WERI-Rb-1 (cell line): ENCODE results near the gene DEPP1.

Source experiments
- DNase-seq: peaks from one replicate; pipeline ENCODE4 v3.0.0-alpha.2; 2020
- H3K27ac ChIP-seq: fragments of 250-450 bp; sonication (Bioruptor Pico); 2 replicates; pipeline ENCODE4 v1.5.1; 2020; ENCODE audit warnings: mild to moderate bottlenecking, moderate library complexity
- H3K27me3 ChIP-seq: fragments of 250-450 bp; sonication (Bioruptor Pico); 2 replicates; pipeline ENCODE4 v1.5.1; 2021; ENCODE audit warnings: mild to moderate bottlenecking, low read depth, moderate library complexity; ENCODE audit not compliant: insufficient read depth, severe bottlenecking
- H3K36me3 ChIP-seq: fragments of 250-450 bp; sonication (Bioruptor Pico); 2 replicates; pipeline ENCODE4 v1.5.1; 2020; ENCODE audit warnings: mild to moderate bottlenecking, moderate library complexity
- H3K4me3 ChIP-seq: 2 replicates; pipeline ENCODE4 v1.5.1; 2011; ENCODE audit warnings: low read depth, mild to moderate bottlenecking, control low read depth, low read length
- H3K9me3 ChIP-seq: fragments of 250-450 bp; sonication (Bioruptor Pico); 2 replicates; pipeline ENCODE4 v1.5.1; 2021; ENCODE audit warnings: mild to moderate bottlenecking, moderate library complexity; ENCODE audit not compliant: severe bottlenecking
- CTCF ChIP-seq: IDR thresholded peaks from 2 replicates; pipeline ENCODE4 v1.5.1; 2011; ENCODE audit warnings: low read depth, mild to moderate bottlenecking, control low read depth, inconsistent platforms, low read length

Gene DEPP1

DNA sequence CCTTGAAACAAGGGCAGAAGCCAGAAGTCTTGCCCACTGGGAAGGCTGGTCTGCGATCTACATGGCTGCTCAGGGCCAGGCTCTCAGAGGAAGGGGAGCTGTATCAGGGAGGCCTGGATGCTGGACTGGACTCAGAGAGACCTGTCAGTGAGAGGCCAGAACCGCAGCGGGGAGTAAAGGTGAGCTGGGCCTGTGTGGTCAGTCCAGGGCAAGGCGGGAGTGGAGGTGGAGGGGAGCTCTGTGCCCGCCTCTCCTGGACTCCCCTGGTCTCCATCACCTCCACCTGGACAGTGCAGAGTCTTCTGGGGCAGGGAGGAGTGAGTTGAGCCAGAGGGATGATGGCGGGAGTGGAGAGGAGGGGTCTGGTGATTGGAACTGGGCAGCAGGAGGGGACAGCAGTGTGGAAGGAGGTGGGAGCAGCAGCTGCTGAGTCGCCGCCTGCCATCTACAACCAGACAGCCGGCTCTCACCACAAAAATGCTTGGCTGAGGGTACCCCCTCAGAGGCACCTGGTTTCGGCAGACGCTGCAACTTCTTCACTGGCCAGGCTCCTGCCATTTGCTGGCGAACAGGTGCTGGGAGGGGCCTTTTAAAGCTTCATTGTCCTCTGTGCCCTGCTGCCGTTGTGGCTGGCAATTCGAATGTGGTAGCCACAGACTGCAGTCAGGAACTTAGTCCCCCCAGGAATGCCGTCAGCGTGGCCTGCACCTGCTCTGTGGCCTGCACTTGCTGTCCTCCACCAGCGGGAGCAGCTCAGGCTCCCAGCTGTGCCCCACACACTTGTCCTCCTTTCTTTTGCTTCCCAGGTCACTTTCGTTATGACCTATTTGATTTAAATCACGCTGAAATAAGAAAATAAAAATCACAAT, 15.5 kb downstream of the DEPP1 start:
- H3K4me3 ChIP-seq = no peak overlapping the region
- H3K27ac ChIP-seq = peak overlapping the region; percentile 88
- DNase-seq = peak; percentile 65

GRCh38 chr10:44961931-44962750, 16.5 kb downstream of the DEPP1 start:
- Histone ChIP-seq H3K36me3 (no peaks in the 10 kb centered on the region; the same call in 1 of the 2 replicates), H3K27me3 (no peaks in the 10 kb centered on the region), H3K4me3 (no peak overlapping the region), H3K9me3 (no peaks in the 10 kb centered on the region), H3K27ac (no peak overlapping the region)
- DNase-seq = no peak
- no peak for TF ChIP-seq CTCF

More for the DNA sequence above, 15.5 kb downstream of the DEPP1 start:
- Histone ChIP-seq H3K9me3 (no peaks in the 10 kb centered on the region), H3K36me3 (no peaks in the 10 kb centered on the region; the same call in 1 of the 2 replicates), H3K27me3 (no peaks in the 10 kb centered on the region)
- TF ChIP-seq CTCF = peak; percentile 68

GRCh38 chr10:44961230-44961571, 17.4 kb downstream of the DEPP1 start:
- Histone ChIP-seq H3K27ac (no peak overlapping the region), H3K27me3 (no peaks in the 10 kb centered on the region), H3K9me3 (peaks cover 3% of the 10 kb centered on the region), H3K36me3 (no peaks in the 10 kb centered on the region; the same call in 1 of the 2 replicates), H3K4me3 (no peak overlapping the region)
- DNase-seq = no peak
- no peak for TF ChIP-seq CTCF

DNA sequence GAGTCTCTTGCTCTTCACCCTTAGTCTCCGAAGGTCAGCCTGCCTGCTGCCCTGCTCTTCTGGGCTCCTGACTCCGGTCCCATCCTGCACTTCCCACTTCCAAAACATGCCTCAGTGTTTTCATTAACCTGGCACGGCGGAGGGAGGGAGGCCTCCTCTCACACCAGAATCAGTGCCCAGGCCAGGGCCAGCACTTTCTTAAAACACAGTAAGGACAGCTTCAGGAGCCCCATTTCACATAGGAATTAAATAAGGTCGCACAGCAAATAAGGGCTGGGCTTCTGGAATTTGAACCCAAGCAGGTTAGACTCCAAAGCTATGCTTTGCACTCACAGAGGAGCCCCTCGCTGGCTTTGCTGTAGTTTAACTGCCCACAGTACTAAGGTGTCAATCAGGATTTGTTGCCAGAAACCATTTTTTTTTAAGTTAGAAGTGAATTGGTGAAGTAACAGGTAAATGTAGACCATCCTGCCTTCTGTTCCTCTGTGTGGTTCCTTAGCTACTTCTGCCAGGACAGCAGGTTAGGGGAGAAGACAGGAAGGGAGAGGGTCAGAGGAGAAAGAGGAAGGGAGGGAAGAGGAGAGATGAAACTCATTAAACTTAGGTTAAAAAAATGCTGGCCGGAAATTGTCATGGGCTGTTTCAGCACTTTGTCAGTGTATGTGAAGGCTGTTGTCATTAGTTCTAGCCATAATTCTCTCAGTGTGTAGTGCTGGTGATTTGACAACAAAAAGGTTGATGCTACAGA, 18.0 kb downstream of the DEPP1 start:
- DNase-seq = no peak
- Histone ChIP-seq H3K4me3 (no peak overlapping the region), H3K9me3 (peaks cover 3% of the 10 kb centered on the region), H3K27me3 (no peaks in the 10 kb centered on the region), H3K36me3 (no peaks in the 10 kb centered on the region; the same call in 1 of the 2 replicates), H3K27ac (no peak overlapping the region)
- no peak for TF ChIP-seq CTCF

- Histone ChIP-seq H3K27ac (no peak overlapping the region), H3K36me3 (no peaks in the 10 kb centered on the region; the same call in 1 of the 2 replicates), H3K27me3 (no peaks in the 10 kb centered on the region), H3K9me3 (peaks cover 3% of the 10 kb centered on the region), H3K4me3 (peak overlapping the region; percentile 73)
- TF ChIP-seq CTCF = no peak
- DNase-seq = no peak
Observed at GRCh38 chr10:44960088-44960460, 18.5 kb downstream of the DEPP1 start.
